GM12878 (cell line): ENCODE data around the gene SELENOH.

Source experiments
- CREM ChIP-seq: IDR thresholded peaks from 2 replicates; pipeline ENCODE4 v1.6.1; 2014; ENCODE audit warnings: antibody characterized with exemption, low read depth
- EGR1 ChIP-seq, 2 experiments: IDR thresholded peaks; 1 replicate in 1 of 2; 2 replicates in 1 of 2; pipeline ENCODE4 v1.6.1; 2011 to 2012; ENCODE audit warnings: low read depth in 2 of 2, low read length in 2 of 2, borderline replicate concordance in 1 of 2, mild to moderate bottlenecking in 1 of 2, moderate library complexity in 1 of 2
- HCFC1 ChIP-seq: fragments of 150-350 bp; IDR thresholded peaks from 2 replicates; pipeline ENCODE4 v1.6.1; 2014; ENCODE audit warnings: low read length
- LARP7 ChIP-seq: fragments of 450-650 bp; IDR thresholded peaks from 2 replicates; pipeline ENCODE4 v1.6.1; 2017; ENCODE audit warnings: mild to moderate bottlenecking
- PML ChIP-seq: IDR thresholded peaks from 2 replicates; pipeline ENCODE4 v1.6.1; 2012; ENCODE audit warnings: low read length, inconsistent platforms
- RBBP5 ChIP-seq: fragments of 200-600 bp; sonication (generic); conservative IDR thresholded peaks from 2 replicates; pipeline ENCODE4 v1.6.1; 2016
- SUZ12 ChIP-seq: fragments of 200-600 bp; sonication (generic); IDR thresholded peaks from one replicate; pipeline ENCODE4 v1.6.1; 2018; ENCODE audit warnings: antibody characterized with exemption, mild to moderate bottlenecking; ENCODE audit not compliant: unreplicated experiment
- ZNF207 ChIP-seq: fragments of 450-650 bp; IDR thresholded peaks from 2 replicates; pipeline ENCODE4 v1.6.1; 2014; ENCODE audit warnings: antibody characterized with exemption, mild to moderate bottlenecking, borderline replicate concordance
- TF ChIP-seq, protein P1 (sequence below), 3 experiments: IDR thresholded peaks in 2 of 3; conservative IDR thresholded peaks in 1 of 3; 2 replicates each; pipeline ENCODE4 v1.5.1; 2011; ENCODE audit warnings: low read depth in 3 of 3, low read length in 3 of 3, mild to moderate bottlenecking in 3 of 3, control low read depth in 2 of 3, moderate library complexity in 2 of 3, inconsistent platforms in 1 of 3, mixed read lengths in 1 of 3; ENCODE audit not compliant: control insufficient read depth in 2 of 3, insufficient read depth in 1 of 3; ENCODE audit errors: extremely low read depth in 1 of 3
- TF ChIP-seq, protein P2 (sequence below): IDR thresholded peaks from 2 replicates; pipeline ENCODE4 v1.6.1; 2012; ENCODE audit warnings: mild to moderate bottlenecking, low read depth, low read length

- no peak for TF ChIP-seq CREM
- TF ChIP-seq, protein P1, sequence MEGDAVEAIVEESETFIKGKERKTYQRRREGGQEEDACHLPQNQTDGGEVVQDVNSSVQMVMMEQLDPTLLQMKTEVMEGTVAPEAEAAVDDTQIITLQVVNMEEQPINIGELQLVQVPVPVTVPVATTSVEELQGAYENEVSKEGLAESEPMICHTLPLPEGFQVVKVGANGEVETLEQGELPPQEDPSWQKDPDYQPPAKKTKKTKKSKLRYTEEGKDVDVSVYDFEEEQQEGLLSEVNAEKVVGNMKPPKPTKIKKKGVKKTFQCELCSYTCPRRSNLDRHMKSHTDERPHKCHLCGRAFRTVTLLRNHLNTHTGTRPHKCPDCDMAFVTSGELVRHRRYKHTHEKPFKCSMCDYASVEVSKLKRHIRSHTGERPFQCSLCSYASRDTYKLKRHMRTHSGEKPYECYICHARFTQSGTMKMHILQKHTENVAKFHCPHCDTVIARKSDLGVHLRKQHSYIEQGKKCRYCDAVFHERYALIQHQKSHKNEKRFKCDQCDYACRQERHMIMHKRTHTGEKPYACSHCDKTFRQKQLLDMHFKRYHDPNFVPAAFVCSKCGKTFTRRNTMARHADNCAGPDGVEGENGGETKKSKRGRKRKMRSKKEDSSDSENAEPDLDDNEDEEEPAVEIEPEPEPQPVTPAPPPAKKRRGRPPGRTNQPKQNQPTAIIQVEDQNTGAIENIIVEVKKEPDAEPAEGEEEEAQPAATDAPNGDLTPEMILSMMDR (IDR thresholded peaks at IDR 0.05 in 2 of 3, conservative IDR thresholded peaks at IDR 0.05 in 1 of 3; ENCODE audit: control insufficient read depth in 2 of 3, extremely low read depth in 1 of 3, insufficient read depth in 1 of 3, low read depth in 3 of 3, low read length in 3 of 3) = no peak
- TF ChIP-seq PML = no peak
- TF ChIP-seq SUZ12 = no peak
- no peak for TF ChIP-seq EGR1 (IDR thresholded peaks at IDR 0.05; ENCODE audit: borderline replicate concordance in 1 of 2, low read depth in 2 of 2, low read length in 2 of 2)
- TF ChIP-seq, protein P2, sequence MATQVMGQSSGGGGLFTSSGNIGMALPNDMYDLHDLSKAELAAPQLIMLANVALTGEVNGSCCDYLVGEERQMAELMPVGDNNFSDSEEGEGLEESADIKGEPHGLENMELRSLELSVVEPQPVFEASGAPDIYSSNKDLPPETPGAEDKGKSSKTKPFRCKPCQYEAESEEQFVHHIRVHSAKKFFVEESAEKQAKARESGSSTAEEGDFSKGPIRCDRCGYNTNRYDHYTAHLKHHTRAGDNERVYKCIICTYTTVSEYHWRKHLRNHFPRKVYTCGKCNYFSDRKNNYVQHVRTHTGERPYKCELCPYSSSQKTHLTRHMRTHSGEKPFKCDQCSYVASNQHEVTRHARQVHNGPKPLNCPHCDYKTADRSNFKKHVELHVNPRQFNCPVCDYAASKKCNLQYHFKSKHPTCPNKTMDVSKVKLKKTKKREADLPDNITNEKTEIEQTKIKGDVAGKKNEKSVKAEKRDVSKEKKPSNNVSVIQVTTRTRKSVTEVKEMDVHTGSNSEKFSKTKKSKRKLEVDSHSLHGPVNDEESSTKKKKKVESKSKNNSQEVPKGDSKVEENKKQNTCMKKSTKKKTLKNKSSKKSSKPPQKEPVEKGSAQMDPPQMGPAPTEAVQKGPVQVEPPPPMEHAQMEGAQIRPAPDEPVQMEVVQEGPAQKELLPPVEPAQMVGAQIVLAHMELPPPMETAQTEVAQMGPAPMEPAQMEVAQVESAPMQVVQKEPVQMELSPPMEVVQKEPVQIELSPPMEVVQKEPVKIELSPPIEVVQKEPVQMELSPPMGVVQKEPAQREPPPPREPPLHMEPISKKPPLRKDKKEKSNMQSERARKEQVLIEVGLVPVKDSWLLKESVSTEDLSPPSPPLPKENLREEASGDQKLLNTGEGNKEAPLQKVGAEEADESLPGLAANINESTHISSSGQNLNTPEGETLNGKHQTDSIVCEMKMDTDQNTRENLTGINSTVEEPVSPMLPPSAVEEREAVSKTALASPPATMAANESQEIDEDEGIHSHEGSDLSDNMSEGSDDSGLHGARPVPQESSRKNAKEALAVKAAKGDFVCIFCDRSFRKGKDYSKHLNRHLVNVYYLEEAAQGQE = no peak
- no peak for TF ChIP-seq HCFC1
- no peak for TF ChIP-seq LARP7
- no peak for TF ChIP-seq ZNF207
- TF ChIP-seq RBBP5 = no peak
Observed at GRCh38 chr11:57763568-57763967, 22.3 kb downstream of the SELENOH start.
